HG03575 (cell line): ENCODE data around the gene SEMA3F.

Experiments
- ATAC-seq: cut with Tn5 transposase; IDR thresholded peaks from one replicate; pipeline ENCODE4 v1.9.1; 2021; ENCODE audit not compliant: unreplicated experiment, insufficient number of reproducible peaks, low FRiP score; ENCODE audit errors: extremely low read depth

The SEMA3F gene

DNA sequence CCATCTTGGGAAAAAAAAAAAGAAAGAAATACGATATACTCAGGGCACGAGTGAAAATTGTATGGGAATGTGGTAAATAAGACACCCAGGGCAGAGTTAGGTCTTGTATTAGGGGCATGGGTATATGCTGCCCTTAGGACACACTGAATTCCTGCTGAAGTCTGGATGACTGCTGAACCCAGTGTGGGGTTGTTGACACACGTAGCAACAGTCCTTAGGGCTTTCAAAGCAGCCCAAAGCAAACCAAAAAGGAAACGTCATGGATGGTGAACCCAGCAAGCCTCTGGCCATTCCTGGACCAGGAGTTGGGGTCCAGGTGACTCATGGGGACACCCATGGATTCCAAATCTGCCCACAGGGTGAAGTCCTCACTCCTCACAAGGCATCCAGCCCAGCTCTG lies 27.1 kb upstream of the SEMA3F start:
- no peak for ATAC-seq

DNA sequence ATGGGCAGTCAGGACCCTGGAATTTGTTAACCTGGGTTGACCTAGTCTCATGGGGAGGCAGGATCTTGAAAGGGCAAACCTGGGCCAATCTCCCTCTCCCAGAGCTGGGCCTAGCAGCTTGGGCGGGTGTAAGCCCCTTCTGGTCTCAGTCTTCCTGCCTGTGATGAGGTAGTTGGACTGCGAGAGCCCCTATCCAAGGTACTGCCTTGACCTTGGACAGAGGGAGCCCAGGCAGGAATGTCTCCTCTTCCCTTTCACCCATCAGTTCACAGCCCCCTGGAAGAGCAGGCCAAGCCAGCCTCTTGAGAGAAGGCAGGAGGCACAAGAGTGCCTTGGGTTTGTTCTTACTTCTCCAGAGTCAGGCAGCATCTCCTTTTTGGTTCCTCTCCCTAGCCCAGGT lies 24.7 kb upstream of the SEMA3F start:
- no peak for ATAC-seq

DNA sequence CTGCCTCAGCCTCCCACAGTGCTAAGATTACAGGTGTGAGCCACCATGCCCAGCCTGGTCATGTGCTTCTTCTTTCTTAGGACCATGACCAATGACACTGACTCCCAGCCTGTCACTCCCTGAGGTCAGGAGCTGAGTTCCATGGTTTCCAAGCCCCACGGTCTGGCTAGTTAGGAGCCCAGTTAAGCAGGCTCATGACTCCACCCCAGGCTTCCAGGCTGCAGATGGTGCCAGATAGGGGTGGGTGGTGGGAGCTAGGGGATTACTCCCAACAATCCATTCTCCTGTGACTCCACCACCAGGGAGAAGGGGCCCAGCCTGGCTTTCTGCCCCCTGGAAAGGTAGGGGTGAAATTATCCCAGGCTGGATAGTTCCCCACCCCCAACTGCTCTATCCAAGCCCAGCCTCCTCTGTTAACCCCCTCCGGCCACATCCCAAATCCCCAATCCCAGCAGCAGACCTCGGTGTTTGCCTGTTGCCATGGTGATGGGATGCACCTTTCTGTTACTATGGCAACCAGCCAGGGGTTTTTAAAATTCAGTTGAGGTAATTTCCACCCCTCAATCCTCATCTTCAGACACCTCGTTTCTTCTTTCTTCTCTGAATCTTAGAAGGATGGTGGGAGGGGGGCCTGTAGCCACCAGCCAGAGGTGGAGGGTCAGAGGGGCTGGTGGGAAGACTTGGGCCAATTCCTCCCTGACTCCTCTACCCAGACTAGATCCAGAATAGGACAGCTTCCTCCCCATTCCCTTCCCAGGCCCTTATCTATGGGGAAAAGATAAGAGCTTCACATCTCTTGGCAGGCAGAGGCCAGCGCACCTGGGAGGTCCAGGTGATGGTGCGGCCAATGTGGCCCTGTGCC lies 22.5 kb upstream of the SEMA3F start:
- no peak for ATAC-seq

DNA sequence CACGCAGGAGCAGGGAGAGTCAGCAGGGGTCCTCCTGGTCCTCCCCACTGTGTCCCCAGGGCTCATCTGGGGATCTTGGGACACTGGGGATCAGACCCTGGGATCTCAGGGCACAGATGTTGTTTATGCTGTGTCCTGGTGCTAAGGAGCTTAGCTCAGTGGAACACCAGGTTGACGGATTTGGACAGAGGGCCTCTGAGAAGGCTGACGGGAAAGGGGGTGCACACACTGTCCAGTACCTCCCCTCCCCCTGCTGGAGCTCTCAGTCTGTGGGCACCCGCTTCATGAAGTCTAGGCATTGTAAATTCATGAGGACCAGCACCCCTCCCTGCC lies 21.9 kb upstream of the SEMA3F start:
- ATAC-seq = no peak

DNA sequence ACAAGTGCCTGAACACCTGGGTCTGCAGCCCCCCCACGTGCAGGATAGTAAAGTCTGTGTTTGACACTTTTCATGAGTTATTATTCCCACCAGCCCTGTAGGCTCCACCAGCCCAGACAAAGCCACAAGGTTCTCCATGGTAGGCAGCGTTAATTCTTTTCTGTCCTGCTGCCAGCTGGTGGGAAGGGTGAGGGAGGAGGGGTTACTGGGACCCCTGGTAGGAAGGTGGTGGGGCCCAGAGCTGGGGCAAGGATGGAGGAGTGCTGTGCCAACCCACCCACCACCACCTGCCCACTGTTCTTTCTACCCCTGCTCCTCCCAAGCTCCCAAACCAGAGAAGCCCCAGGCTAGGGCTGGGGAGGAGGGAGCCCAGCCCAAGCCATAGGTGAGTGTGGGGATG lies 20.8 kb upstream of the SEMA3F start:
- ATAC-seq = no peak

DNA sequence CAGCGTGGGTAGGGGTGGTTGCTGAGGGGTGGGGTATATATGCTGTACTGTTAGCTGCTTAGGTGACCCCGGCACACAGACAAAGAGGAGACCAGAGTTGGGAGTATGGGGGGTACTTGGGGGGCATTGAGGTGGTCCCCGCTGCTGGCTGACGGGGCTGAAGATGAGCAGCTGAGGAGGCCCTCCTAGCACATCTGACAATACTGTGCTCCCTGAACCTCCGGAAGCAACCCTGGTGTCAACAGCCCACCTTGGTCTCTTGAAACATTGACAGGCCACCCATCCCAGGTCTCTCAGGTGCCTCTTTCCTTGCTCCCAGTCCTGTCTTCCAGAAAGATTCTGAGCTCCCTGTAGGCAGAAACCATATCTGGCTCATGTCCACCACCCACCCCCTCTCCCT lies 19.2 kb upstream of the SEMA3F start:
- no peak for ATAC-seq

DNA sequence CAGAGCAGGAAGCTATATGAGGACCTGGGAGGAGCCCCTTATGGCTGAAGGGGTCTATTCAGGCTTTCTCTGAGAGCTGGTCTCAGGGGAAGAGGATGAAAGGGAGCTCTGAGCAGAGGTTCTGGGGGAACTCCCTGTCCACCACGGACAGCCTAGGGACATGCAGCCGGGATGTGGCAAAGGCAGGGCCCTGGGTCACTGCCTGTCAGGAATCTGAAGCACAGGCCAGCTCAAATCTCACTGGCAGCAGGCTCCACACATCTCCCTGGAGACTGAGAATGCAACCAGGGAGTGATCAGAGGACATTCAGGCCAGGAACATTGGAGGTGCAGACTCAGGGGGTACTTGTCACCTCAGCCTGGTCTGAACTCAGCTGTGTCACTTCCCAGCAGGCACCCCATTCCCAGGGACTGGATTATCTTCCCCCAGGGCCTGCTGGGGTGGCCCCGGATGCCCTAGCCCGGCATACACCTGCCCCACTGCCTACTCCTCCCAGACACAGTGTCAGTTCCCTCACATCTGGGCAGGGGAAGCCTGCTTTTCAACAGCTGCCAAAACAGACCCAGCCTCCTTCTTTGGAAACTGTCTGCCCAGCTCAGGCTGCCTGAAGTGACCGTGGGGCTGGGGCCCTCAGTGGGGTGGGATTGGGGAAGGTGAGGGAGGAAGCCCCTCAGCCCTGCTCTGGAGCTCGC lies 18.3 kb upstream of the SEMA3F start:
- ATAC-seq = no peak

DNA sequence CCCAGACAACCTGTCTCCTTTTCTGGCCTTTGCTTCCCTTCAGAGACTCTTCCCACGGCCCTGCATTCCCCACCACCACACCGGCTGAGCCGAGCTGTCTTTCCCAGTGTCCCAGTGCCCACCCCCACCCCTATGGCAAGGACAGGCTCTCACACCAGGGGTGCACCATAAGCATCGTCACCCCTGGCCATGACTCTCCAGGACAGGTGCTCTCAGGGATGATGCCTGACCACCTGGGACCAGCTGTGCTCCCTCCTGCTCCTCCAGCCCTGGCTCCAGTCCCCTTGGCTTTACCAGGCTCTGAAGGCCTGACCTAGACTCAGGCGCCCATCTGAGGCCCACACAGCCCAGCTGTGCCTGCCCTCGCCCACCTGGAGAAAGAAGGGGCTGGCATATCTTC lies 17.6 kb upstream of the SEMA3F start:
- no peak for ATAC-seq

DNA sequence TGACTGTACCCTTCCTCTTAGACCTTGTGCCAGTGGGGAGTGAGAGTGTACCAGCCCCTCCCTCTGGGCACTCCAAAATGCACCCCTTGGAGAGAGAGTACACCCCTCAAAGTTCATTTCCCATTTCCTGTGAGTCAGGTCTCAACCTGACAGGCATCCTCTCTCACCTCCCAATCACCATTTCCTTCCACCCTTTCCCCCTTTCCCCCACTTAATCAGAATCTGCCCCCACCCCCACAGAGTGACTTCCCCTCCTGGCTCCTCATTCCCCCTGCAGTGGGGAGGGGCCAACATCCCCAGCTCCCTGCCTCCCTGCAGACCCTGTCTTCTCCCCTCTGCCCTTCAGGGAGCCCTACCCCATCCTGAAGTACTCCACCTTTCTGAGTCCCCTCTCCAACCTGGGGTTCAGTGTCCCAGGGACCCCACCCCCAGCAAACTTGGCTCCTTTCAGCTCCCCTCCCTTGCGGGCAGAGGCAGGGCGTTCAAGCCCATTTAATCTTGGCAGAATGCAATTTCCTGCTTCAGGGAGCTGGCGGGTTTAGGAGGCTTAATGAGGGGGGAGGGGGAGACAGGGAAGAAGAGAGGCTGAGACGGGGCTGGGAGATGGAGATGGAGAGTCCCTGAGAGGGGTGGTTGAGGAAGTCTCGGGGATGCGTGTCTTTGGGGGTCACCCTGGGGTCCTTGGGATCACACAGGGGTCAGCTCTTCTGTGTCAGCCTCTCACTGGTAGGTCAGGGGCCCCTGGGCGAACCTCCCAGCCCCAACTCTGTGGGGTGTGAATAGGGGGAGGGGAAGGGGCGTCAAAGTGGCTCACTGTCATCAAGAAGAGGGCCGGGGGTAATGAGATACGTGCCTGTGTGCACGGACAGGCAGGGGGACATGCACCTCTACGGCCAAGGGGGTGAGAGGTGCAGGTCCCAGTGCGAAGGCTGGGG lies 16.6 kb upstream of the SEMA3F start:
- no peak for ATAC-seq

DNA sequence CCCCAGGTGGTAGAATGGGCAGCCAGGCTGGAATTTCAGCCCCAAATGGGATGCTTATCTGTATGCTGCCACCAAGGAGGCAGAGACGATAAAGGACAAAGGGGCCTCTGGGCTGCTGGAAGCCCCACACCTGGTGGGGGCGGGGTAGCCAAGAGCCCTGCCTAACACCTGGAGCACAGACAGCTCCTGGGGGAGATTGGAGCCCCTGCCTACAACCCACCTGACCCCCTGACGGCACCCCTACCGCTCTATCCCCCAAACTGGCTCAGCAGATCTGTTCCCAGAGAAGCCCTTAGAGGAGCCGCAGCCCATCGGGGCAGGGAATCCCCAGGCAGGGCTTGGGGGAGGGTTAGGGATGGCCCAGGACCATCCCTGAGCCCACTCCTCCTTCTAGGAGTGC lies 15.8 kb upstream of the SEMA3F start:
- ATAC-seq = no peak

DNA sequence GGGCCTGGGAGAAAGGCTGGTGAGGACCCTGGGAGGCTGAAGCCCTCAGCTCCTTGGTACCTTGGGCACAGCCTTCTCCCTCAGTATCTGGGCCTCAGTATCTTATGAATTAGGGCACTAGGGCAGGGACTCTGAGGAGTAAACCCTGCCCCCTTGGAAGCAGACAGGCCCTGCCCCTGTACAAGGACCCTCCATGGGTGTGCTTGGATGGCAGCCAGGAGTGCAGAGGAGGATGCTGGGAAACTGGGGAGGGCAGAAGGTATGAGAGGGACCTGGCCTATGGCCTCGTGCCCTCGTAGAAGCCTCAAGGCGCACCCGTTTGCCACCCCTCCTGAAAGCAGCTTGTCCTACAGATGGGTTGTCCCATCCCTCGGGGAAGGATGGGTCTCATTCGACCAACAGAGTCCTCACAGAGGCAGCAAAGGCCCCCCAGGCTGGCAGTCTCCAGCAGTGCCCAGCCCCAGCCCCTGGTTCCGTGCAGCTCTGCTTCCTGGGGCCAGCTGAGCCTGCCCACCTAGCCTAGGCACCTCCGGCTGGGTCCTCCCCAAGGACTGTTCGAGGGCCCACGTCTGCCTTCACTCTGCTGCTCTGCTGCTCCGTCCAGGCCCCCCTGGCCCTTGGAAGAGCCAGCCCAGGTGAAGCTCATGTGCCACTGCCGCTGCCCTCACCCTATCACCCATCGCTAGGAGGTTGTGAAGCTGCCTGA lies 15.3 kb upstream of the SEMA3F start:
- ATAC-seq = no peak

DNA sequence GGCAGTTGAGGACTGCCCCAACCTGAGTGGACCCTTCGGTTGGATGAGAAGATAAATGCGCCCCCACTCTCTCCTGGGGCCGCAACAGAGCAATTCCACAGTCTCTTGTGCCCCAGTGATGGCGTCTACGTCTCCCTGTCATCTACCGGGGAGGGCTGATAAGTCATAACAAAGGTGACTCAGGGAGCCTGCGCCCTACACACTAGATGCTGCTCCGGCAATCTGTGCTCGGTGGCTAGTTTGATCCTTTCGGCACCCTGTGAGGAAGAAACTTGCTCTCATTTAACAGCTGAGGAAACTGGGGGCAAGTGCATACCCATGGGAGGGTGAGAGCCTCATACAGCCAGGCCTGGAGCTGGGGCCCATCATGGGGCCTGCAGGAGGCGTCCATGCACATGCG lies 14.1 kb upstream of the SEMA3F start:
- no peak for ATAC-seq

DNA sequence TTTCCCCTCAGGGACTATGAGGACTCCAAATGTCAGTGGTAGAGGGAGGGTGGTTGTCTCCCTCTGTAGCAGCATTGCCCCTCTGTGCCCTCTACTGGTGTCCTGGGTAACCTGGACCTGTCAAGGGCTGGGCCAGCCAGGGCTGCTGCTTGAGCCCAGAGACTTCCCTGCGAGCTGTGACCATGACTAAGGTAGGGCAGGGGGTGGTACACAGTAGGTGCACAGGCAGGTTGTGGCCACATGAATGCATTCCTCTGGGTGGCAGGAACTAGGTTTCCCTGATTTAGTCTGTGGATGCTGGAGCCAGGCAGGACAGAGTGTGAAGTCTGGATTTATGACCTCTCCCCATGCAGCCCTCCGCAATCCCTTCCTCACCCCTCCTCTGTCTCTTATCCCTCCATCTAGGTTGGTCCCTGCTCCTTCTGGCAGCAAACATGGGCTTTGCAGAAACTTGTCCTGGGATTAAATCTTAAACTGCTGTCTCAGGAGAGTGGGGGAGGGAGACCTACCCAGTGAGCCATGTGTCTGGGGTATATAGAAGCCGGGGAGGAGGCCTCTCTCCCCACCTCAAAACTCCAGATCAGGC lies 8.7 kb upstream of the SEMA3F start:
- no peak for ATAC-seq

DNA sequence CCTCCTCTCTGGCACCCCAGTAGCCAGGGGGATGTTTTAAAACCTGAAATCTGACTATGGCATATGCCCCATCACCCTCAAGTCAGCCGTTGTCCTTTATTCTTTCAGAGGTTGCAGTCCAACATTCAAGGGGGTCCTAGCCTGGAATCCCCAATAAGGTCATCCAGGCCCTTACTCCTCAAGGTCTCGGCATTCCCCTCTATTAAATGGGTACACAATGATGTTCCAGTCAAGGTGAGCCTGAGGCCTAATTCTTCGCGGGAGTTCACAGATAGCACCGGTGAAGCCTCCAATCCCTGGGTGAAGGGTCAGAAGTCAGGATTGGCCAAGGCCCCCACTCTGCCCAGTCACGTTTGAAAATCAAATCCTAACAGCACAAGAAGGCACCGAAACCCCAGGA lies 8.1 kb upstream of the SEMA3F start:
- ATAC-seq = no peak

DNA sequence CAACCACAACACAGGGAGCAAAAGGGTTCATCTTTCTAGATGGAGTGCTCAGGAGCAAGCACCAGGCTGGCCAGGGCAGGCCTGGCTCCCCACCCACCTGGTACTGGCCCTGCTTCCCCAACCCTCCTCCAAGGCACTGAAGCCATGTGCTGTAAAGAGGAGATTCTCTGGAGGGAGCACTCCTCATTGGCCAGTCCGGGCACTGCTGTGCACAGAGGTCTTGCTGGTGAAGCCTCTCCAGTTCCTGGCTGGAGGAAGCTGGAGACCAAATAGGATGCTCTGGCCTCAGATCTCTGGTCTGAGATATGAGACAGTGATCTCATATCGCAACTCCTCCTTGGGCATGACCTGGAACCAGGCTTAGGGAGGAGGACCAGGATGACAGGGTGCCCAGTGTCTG lies 7.7 kb upstream of the SEMA3F start:
- no peak for ATAC-seq

DNA sequence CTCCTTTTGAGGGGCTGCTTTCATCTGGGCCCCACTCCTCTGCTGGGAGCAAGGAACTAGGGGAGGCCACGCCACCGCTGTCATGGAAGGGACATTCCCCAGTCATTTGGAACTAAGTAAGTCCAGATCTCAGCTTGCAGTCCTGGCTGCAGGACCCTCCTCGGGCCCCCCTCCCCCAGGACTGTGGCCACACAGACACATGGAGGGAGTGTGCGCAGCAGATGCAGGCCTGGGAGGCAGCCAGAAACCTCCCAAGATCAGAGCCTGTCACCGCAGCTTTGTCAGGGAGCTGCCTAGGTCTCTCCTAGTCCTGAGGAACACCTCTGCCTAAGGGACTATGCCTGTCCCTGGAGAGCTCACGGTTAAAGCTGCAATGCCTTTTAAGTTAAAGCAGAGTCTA lies 7.3 kb upstream of the SEMA3F start:
- ATAC-seq = no peak

DNA sequence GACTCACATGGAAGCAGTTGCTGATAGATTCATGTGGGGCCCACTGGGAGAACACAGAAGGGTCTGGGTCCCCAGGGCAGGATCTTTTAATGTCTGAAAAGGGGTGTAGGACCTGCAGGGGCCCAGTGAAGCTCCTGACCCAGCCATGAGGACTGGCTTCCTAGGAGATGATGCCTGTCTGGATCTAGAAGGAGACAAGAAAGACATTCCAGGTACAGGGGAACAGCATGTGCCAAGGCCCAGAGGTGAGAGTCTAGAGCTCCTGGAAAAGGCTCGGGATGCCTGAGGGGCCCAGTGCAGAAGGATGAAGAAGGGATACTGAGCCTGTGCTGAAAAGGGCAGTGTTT lies 4.7 kb upstream of the SEMA3F start:
- ATAC-seq = no peak

DNA sequence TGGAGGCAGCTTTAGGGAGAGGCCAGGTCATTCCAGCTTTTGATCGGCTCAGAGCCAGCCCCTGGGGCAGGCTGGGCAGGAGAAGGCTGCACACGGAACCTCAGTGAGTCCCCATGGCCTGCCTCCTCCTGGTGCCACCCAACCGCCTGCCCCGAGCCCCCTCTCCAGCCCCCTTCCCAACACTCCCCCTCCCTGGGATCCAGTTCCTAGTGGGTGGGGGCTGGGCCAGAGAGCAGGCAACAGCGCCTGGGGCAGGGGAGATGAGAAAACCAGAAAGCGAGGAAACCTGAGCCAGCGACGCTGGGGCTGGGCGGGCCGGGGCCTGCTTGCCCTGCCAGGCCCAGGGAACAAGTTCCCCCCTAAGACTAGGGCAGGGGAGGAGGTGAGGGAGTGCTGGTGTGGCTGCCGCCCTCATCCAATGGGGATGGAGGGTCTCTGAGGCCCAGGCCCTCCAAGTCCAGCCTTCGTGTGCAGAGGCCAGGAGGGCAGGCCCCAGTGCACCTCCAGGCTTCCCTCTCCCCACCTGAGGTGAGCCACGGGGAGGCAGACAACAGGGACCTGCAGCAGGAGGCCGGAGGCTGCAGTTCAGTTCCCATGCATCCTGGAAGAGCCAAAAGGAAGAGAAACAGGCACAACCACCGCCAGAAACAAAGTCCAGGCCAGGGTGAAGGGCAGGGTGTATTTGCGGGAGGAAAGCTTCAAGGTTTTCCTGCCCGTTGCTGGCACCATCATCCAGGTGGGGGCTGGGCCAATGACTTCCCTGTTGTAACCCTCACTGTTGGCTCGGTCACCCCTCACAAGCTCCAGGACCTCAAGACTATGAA lies 4.0 kb upstream of the SEMA3F start:
- no peak for ATAC-seq
